Naive thymus-derived CD4-positive, alpha-beta T cell (primary cell): ENCODE results near the gene CNTN3. TPM values are rescaled to one million over a fixed set of nuclear protein-coding genes. Genes with fewer than 3 reads are reported as not detected.

Experiments
- ATAC-seq: fragments of 150-1000 bp; cut with Tn5 transposase; 2 replicates; pipeline ENCODE4 v1.10.0; 2021; ENCODE audit warnings: mild to moderate bottlenecking, moderate library complexity
- CTCF ChIA-PET: fragments of 350-600 bp; sonication (Branson Sonifier 250); formaldehyde crosslinking; loops from one replicate; lab custom pipeline; 2021; ENCODE audit warnings: antibody characterized with exemption; lab: Charles Lee
- POLR2A ChIA-PET: fragments of 350-600 bp; sonication (Branson Sonifier 250); formaldehyde crosslinking; loops from one replicate; lab custom pipeline; 2021; ENCODE audit warnings: antibody characterized with exemption, inconsistent platforms; lab: Charles Lee
- DNase-seq, 9 donors: peaks; one replicate each; pipeline versions ENCODE4 v3.0.0 to v3.0.0-alpha.2; 2020 to 2022; ENCODE audit warnings: mixed read lengths in 1 of 9
- H3K27ac ChIP-seq: one replicate; pipeline ENCODE4 v1.7.0; 2013; ENCODE audit warnings: mild to moderate bottlenecking, low read depth, low read length, moderate library complexity
- H3K27me3 ChIP-seq, 2 donors: one replicate each; pipeline ENCODE4 v1.7.0; 2013; ENCODE audit warnings: low read length in 2 of 2, mild to moderate bottlenecking in 2 of 2, moderate library complexity in 2 of 2; ENCODE audit not compliant: control insufficient read depth in 2 of 2, insufficient read depth in 2 of 2
- H3K36me3 ChIP-seq, 3 experiments: 1 replicate in 2 of 3; 2 replicates in 1 of 3; pipeline ENCODE4 v1.7.0; 2013; ENCODE audit warnings: low read length in 3 of 3, mild to moderate bottlenecking in 3 of 3, moderate library complexity in 1 of 3; ENCODE audit not compliant: insufficient read depth in 3 of 3, control insufficient read depth in 2 of 3
- H3K4me1 ChIP-seq, 2 donors: one replicate each; pipeline ENCODE4 v1.7.0; 2013; ENCODE audit warnings: low read length in 2 of 2, mild to moderate bottlenecking in 2 of 2, moderate library complexity in 1 of 2; ENCODE audit not compliant: control insufficient read depth in 2 of 2, insufficient read depth in 2 of 2
- H3K4me3 ChIP-seq: 2 replicates; pipeline ENCODE4 v1.7.0; 2013; ENCODE audit warnings: mild to moderate bottlenecking, low read length
- H3K9me3 ChIP-seq, 3 experiments: 1 replicate in 2 of 3; 2 replicates in 1 of 3; pipeline ENCODE4 v1.7.0; 2013; ENCODE audit warnings: low read length in 3 of 3; ENCODE audit not compliant: control insufficient read depth in 2 of 3
- H3K27ac Mint-ChIP-seq, 9 donors: one replicate each; pipeline ENCODE4 v1.8.0; 2020 to 2022; ENCODE audit warnings: mixed read lengths in 9 of 9, mild to moderate bottlenecking in 8 of 9, moderate library complexity in 5 of 9, inconsistent platforms in 2 of 9
- H3K27me3 Mint-ChIP-seq, 5 donors: one replicate each; pipeline ENCODE4 v1.8.0; 2021 to 2022; ENCODE audit warnings: mixed read lengths in 5 of 5, mild to moderate bottlenecking in 1 of 5
- H3K36me3 Mint-ChIP-seq, 5 donors: one replicate each; pipeline ENCODE4 v1.8.0; 2020 to 2022; ENCODE audit warnings: mixed read lengths in 5 of 5, mild to moderate bottlenecking in 3 of 5, inconsistent platforms in 1 of 5
- H3K4me1 Mint-ChIP-seq, 7 donors: one replicate each; pipeline ENCODE4 v1.8.0; 2020 to 2022; ENCODE audit warnings: mixed read lengths in 7 of 7, mild to moderate bottlenecking in 3 of 7, inconsistent platforms in 1 of 7
- H3K4me3 Mint-ChIP-seq, 10 donors: one replicate each; pipeline ENCODE4 v1.8.0; 2020 to 2022; ENCODE audit warnings: mild to moderate bottlenecking in 10 of 10, mixed read lengths in 10 of 10, moderate library complexity in 6 of 10, inconsistent platforms in 2 of 10
- H3K9me3 Mint-ChIP-seq, 11 donors: one replicate each; pipeline ENCODE4 v1.8.0; 2020 to 2022; ENCODE audit warnings: mixed read lengths in 11 of 11, mild to moderate bottlenecking in 4 of 11, inconsistent platforms in 1 of 11, moderate library complexity in 1 of 11
- intact Hi-C, 2 donors: fragments of 100-400 bp; cut with micrococcal nuclease; formaldehyde crosslinking; loops; one replicate each; pipeline ENCODE4 v1.15.1; 2023
- polyA plus RNA-seq, 2 donors: library from polyadenylated mRNA; unstranded; fragments of 300-500 nt; fragmentation: Illumina TruSeq; gene quantifications; one replicate each; pipeline ENCODE4 v1.2.3, GENCODE V29; 2021
- total RNA-seq, 6 experiments: library from RNA in 5 of 6; stranded (reverse) in 5 of 6; gene quantifications; 1 replicate in 5 of 6; 2 replicates in 1 of 6; pipeline ENCODE4 v1.2.3 and lab custom pipeline; 2021 to 2026

The CNTN3 gene
- total and polyA plus RNA-seq, 7 experiments from 2014 or later, result not detected

DNA sequence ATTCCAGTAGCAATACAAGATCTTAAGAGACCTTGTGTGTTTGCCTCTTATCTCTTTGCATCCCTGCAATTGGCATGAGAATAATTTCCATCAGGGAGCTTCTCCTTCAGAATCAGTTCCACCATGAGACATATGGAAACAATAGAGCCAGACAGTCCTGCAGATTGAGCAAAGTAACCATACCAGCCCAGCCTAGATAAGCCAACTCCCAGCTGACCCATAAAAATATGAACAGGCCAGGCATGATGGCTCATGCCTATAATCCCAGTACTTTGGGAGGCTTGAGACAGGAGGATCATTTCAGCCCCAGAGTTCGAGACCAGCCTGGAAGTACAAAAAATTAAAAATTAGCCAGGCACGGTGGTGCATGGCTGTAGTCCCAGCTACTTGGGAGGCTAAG, 12.7 kb downstream of the CNTN3 start:
- ATAC-seq, result no peak
- H3K27ac Mint-ChIP-seq, result peak overlapping the region in 1 of 9 donors; percentile 50

GRCh38 chr3:74599564-74599963, 14.9 kb downstream of the CNTN3 start:
- DNase-seq (no peak), ATAC-seq (no peak)
- H3K36me3 ChIP-seq, result no peaks in the 10 kb centered on the region
- no peaks in the 10 kb centered on the region for H3K36me3 Mint-ChIP-seq
- H3K9me3 Mint-ChIP-seq, result peaks cover 1 to 38% (median 6%) of the 10 kb centered on the region in 11 donors
- H3K27me3 Mint-ChIP-seq, result no peaks in the 10 kb centered on the region
- H3K9me3 ChIP-seq, result no peaks in the 10 kb centered on the region
- POLR2A ChIA-PET, result no interaction called here
- intact Hi-C loops, result no loop called here
- CTCF ChIA-PET, result no interaction called here
- H3K4me3 ChIP-seq, result no peak overlapping the region
- H3K27ac Mint-ChIP-seq, result no peak overlapping the region
- H3K27me3 ChIP-seq, result no peaks in the 10 kb centered on the region
- no peak overlapping the region for H3K27ac ChIP-seq
- H3K4me3 Mint-ChIP-seq, result no peak overlapping the region
- peaks cover 0 to 1% (median 0%) of the 10 kb centered on the region in 7 donors for H3K4me1 Mint-ChIP-seq
- H3K4me1 ChIP-seq, result no peaks in the 10 kb centered on the region

More for the DNA sequence above, 12.7 kb downstream of the CNTN3 start:
- H3K27me3 Mint-ChIP-seq, result no peaks in the 10 kb centered on the region
- no peak overlapping the region for H3K4me3 ChIP-seq
- ChIA-PET POLR2A (no interaction called here), CTCF (interaction anchor here (0.8 kb wide), 1 partner anchor 1665 kb away, joined by 4 read pairs; no protein-coding TSS in a partner anchor)
- H3K4me1 Mint-ChIP-seq, result peaks cover 0 to 1% (median 0%) of the 10 kb centered on the region in 7 donors
- no peak overlapping the region for H3K27ac ChIP-seq
- H3K9me3 Mint-ChIP-seq, result peaks cover 1 to 42% (median 6%) of the 10 kb centered on the region in 11 donors
- no peaks in the 10 kb centered on the region for H3K36me3 Mint-ChIP-seq
- H3K36me3 ChIP-seq, result no peaks in the 10 kb centered on the region
- no peaks in the 10 kb centered on the region for H3K9me3 ChIP-seq
- intact Hi-C loops, result no loop called here
- no peaks in the 10 kb centered on the region for H3K27me3 ChIP-seq
- DNase-seq, result no peak
- H3K4me3 Mint-ChIP-seq, result no peak overlapping the region
- H3K4me1 ChIP-seq, result no peaks in the 10 kb centered on the region

DNA sequence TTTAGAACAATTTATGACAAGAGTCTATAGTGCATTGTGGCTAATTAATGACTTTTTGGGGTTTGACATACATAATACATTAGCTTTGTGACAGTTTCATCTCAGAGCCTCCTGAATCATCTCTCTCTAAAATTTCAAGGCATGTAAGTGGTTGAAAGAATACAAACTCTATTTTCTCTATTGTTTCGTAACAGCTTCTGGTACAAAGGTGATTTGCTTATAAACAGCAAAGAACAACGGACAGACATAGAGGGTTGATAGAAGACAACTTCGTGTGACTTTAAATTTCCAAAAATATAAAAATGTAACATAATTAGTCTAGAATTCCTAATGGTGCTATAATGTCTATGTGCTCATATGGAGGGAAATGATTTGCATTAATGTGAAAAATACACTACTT, 21.3 kb downstream of the CNTN3 start:
- no peak overlapping the region for H3K4me3 Mint-ChIP-seq
- no peaks in the 10 kb centered on the region for H3K27me3 ChIP-seq
- POLR2A ChIA-PET, result interaction anchor here (0.7 kb wide), 1 partner anchor 10 kb away, joined by 3 read pairs; no protein-coding TSS in a partner anchor
- no peaks in the 10 kb centered on the region for H3K36me3 ChIP-seq
- no peaks in the 10 kb centered on the region for H3K9me3 ChIP-seq
- H3K27ac ChIP-seq, result no peak overlapping the region
- no peaks in the 10 kb centered on the region for H3K4me1 ChIP-seq
- no peak overlapping the region for H3K4me3 ChIP-seq
- CTCF ChIA-PET, result no interaction called here
- H3K36me3 Mint-ChIP-seq, result no peaks in the 10 kb centered on the region
- H3K4me1 Mint-ChIP-seq, result no peaks in the 10 kb centered on the region
- DNase-seq (no peak), ATAC-seq (no peak)
- no peaks in the 10 kb centered on the region for H3K27me3 Mint-ChIP-seq
- intact Hi-C loops, result no loop called here
- peaks cover 0 to 23% (median 5%) of the 10 kb centered on the region in 11 donors for H3K9me3 Mint-ChIP-seq
- H3K27ac Mint-ChIP-seq, result no peak overlapping the region

- DNase-seq (no peak), ATAC-seq (no peak)
- ChIA-PET POLR2A (no interaction called here), CTCF (no interaction called here)
- Mint-ChIP-seq H3K27ac (no peak overlapping the region), H3K4me3 (no peak overlapping the region), H3K36me3 (no peaks in the 10 kb centered on the region), H3K9me3 (peaks cover 0 to 20% (median 5%) of the 10 kb centered on the region in 11 donors), H3K4me1 (no peaks in the 10 kb centered on the region), H3K27me3 (no peaks in the 10 kb centered on the region)
- no peaks in the 10 kb centered on the region for H3K4me1 ChIP-seq
- no peaks in the 10 kb centered on the region for H3K27me3 ChIP-seq
- H3K9me3 ChIP-seq, result no peaks in the 10 kb centered on the region
- no peak overlapping the region for H3K4me3 ChIP-seq
- no peaks in the 10 kb centered on the region for H3K36me3 ChIP-seq
- H3K27ac ChIP-seq, result no peak overlapping the region
- intact Hi-C loops, result no loop called here
These were observed 22.1 kb downstream of the CNTN3 start for GRCh38 chr3:74592359-74592758.

GRCh38 chr3:74591946-74592345, 22.5 kb downstream of the CNTN3 start:
- ChIA-PET CTCF (no interaction called here), POLR2A (no interaction called here)
- H3K4me3 Mint-ChIP-seq, result no peak overlapping the region
- no peak for ATAC-seq
- no peaks in the 10 kb centered on the region for H3K27me3 Mint-ChIP-seq
- Histone ChIP-seq H3K36me3 (no peaks in the 10 kb centered on the region), H3K9me3 (no peaks in the 10 kb centered on the region), H3K4me1 (no peaks in the 10 kb centered on the region), H3K27ac (no peak overlapping the region), H3K27me3 (no peaks in the 10 kb centered on the region), H3K4me3 (no peak overlapping the region)
- peaks cover 0 to 18% (median 5%) of the 10 kb centered on the region in 11 donors for H3K9me3 Mint-ChIP-seq
- no peak for DNase-seq
- no peak overlapping the region for H3K27ac Mint-ChIP-seq
- no peaks in the 10 kb centered on the region for H3K36me3 Mint-ChIP-seq
- no peaks in the 10 kb centered on the region for H3K4me1 Mint-ChIP-seq
- intact Hi-C loops, result no loop called here

DNA sequence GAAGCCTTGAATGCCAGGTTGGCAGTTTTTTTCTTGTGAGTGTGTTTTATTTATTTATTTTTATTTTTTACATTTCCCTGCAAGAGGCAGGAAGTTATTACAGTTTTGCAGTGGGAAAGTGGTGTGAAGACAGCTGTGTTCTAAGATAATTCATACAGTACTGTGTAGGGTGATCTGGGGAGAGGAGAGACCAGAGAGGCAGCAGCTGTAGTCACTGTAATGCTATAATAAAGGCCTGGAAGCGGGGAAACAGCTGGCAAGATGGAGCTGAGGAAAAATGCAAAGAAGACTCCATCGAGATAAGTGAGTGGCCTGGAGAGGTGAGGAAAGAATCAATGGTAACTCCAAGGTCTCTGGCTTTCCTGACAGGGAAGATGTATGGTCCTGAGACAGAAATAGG, 23.1 kb downstream of the CNTN3 start:
- H3K4me1 ChIP-seq, result no peaks in the 10 kb centered on the region
- DNase-seq, result no peak
- Mint-ChIP-seq H3K36me3 (no peaks in the 10 kb centered on the region), H3K9me3 (peaks cover 0 to 14% (median 5%) of the 10 kb centered on the region in 11 donors), H3K27ac (no peak overlapping the region), H3K27me3 (no peaks in the 10 kb centered on the region), H3K4me3 (no peak overlapping the region), H3K4me1 (no peaks in the 10 kb centered on the region)
- ChIA-PET POLR2A (no interaction called here), CTCF (no interaction called here)
- H3K36me3 ChIP-seq, result no peaks in the 10 kb centered on the region
- no peaks in the 10 kb centered on the region for H3K27me3 ChIP-seq
- no peak overlapping the region for H3K27ac ChIP-seq
- no peak overlapping the region for H3K4me3 ChIP-seq
- H3K9me3 ChIP-seq, result no peaks in the 10 kb centered on the region
- ATAC-seq, result no peak
- intact Hi-C loops, result no loop called here

DNA sequence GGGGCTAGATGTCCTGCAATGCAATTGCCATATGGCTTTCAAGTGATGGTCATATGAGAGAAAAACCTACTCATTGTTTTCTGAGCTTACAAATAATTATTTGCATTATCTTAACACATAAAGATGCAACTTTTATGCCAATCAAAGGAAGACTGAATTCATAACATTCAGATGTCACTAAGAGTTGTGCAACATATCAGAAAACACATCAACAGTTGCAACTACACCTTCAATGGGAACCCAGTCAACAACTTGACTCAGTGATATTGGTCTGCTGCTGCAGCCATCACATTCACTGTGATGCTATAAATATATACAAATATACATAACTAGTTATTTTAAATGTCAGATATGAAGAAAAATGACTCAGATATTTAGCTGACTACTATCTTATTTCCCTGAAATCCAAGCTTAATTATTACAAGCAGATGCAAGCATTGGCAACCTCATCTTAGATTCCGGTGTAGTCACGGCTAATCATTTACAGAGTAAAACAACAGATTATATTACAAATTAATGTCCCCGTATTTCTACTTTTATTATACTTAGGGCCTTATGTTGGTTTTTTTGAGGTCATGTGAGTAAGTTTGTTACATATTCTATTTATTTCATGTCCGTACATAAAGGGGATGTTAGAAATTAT, 23.7 kb downstream of the CNTN3 start:
- Mint-ChIP-seq H3K36me3 (no peaks in the 10 kb centered on the region), H3K4me1 (no peaks in the 10 kb centered on the region), H3K4me3 (no peak overlapping the region), H3K27me3 (no peaks in the 10 kb centered on the region), H3K9me3 (peaks cover 0 to 14% (median 5%) of the 10 kb centered on the region in 11 donors), H3K27ac (no peak overlapping the region)
- Histone ChIP-seq H3K36me3 (no peaks in the 10 kb centered on the region), H3K9me3 (no peaks in the 10 kb centered on the region), H3K4me1 (no peaks in the 10 kb centered on the region), H3K27me3 (no peaks in the 10 kb centered on the region), H3K27ac (no peak overlapping the region), H3K4me3 (no peak overlapping the region)
- ChIA-PET CTCF (no interaction called here), POLR2A (no interaction called here)
- intact Hi-C loops, result no loop called here
- DNase-seq (no peak), ATAC-seq (no peak)
